Liver (tissue), 9 donors: ENCODE data around the gene ANXA6. TPM values are rescaled to one million over a fixed set of nuclear protein-coding genes. Genes with fewer than 3 reads are reported as not detected.
A peak's percentile ranks its signal among the peaks of the same experiment; 100 is the strongest.

Source experiments
- DNase-seq: peaks from one replicate; pipeline ENCODE4 v3.0.0-alpha.2; 2017; ENCODE audit warnings: low spot score
- H3K27ac ChIP-seq, 2 donors: one replicate each; pipeline ENCODE4 v1.7.0; 2013; ENCODE audit warnings: inconsistent platforms in 2 of 2, low read length in 2 of 2, control low read depth in 1 of 2, low read depth in 1 of 2, mild to moderate bottlenecking in 1 of 2
- H3K27me3 ChIP-seq, 4 donors: one replicate each; pipeline versions ENCODE4 v1.6.1 to v1.7.0; 2013; ENCODE audit warnings: low read length in 3 of 4, inconsistent platforms in 1 of 4, mild to moderate bottlenecking in 1 of 4, moderate library complexity in 1 of 4; ENCODE audit not compliant: control insufficient read depth in 4 of 4, insufficient read depth in 4 of 4
- H3K36me3 ChIP-seq, 4 donors: one replicate each; pipeline versions ENCODE4 v1.6.1 to v1.7.0; 2013; ENCODE audit warnings: low read length in 3 of 4, mild to moderate bottlenecking in 3 of 4, low read depth in 1 of 4, moderate library complexity in 1 of 4; ENCODE audit not compliant: control insufficient read depth in 4 of 4, insufficient read depth in 3 of 4
- H3K4me1 ChIP-seq, 4 donors: one replicate each; pipeline versions ENCODE4 v1.6.1 to v1.7.0; 2013; ENCODE audit warnings: low read length in 3 of 4, mild to moderate bottlenecking in 3 of 4, moderate library complexity in 1 of 4; ENCODE audit not compliant: control insufficient read depth in 4 of 4, insufficient read depth in 4 of 4
- H3K4me3 ChIP-seq, 3 donors: one replicate each; pipeline versions ENCODE4 v1.6.1 to v1.7.0; 2013; ENCODE audit warnings: low read length in 3 of 3, control low read depth in 1 of 3, low read depth in 1 of 3, mild to moderate bottlenecking in 1 of 3
- H3K9ac ChIP-seq, 2 donors: one replicate each; pipeline ENCODE4 v1.7.0; 2013; ENCODE audit warnings: low read length in 2 of 2, mild to moderate bottlenecking in 2 of 2, moderate library complexity in 2 of 2, control low read depth in 1 of 2, low read depth in 1 of 2
- H3K9me3 ChIP-seq, 4 donors: one replicate each; pipeline versions ENCODE4 v1.6.1 to v1.7.0; 2013; ENCODE audit warnings: low read length in 3 of 4; ENCODE audit not compliant: control insufficient read depth in 4 of 4
- ATF3 ChIP-seq: IDR thresholded peaks from 2 replicates; pipeline ENCODE4 v1.6.1; 2016; ENCODE audit warnings: antibody characterized with exemption
- CTCF ChIP-seq: fragments of 150-350 bp; IDR thresholded peaks from 2 replicates; pipeline ENCODE4 v1.5.1; 2017; ENCODE audit warnings: improper control_type of control experiment, low read depth, low read length; ENCODE audit not compliant: missing input control
- FOXA1 ChIP-seq: IDR thresholded peaks from 2 replicates; pipeline ENCODE4 v1.6.1; 2016; ENCODE audit warnings: antibody characterized with exemption
- FOXA2 ChIP-seq: IDR thresholded peaks from 2 replicates; pipeline ENCODE4 v1.6.1; 2016; ENCODE audit warnings: antibody characterized with exemption
- GABPA ChIP-seq, 2 donors: IDR thresholded peaks in 1 of 2; conservative IDR thresholded peaks in 1 of 2; 2 replicates each; pipeline ENCODE4 v1.6.1; 2016; ENCODE audit warnings: antibody characterized with exemption in 2 of 2, mild to moderate bottlenecking in 1 of 2, moderate library complexity in 1 of 2
- HNF4G ChIP-seq: IDR thresholded peaks from 2 replicates; pipeline ENCODE4 v1.6.1; 2016; ENCODE audit warnings: antibody characterized with exemption
- JUND ChIP-seq, 2 donors: IDR thresholded peaks; 2 replicates each; pipeline ENCODE4 v1.6.1; 2016; ENCODE audit warnings: antibody characterized with exemption in 2 of 2
- MAX ChIP-seq: IDR thresholded peaks from 2 replicates; pipeline ENCODE4 v1.6.1; 2016; ENCODE audit warnings: antibody characterized with exemption
- NR2F2 ChIP-seq: IDR thresholded peaks from 2 replicates; pipeline ENCODE4 v1.6.1; 2016; ENCODE audit warnings: antibody characterized with exemption
- RAD21 ChIP-seq, 2 donors: IDR thresholded peaks; 2 replicates each; pipeline ENCODE4 v1.6.1; 2016; ENCODE audit warnings: antibody characterized with exemption in 2 of 2, mild to moderate bottlenecking in 2 of 2
- RXRA ChIP-seq, 2 donors: IDR thresholded peaks; 2 replicates each; pipeline ENCODE4 v1.6.1; 2017 to 2018; ENCODE audit warnings: antibody characterized with exemption in 2 of 2, mild to moderate bottlenecking in 1 of 2
- SP1 ChIP-seq: IDR thresholded peaks from 2 replicates; pipeline ENCODE4 v1.6.1; 2018; ENCODE audit warnings: antibody characterized with exemption, mild to moderate bottlenecking
- TAF1 ChIP-seq: conservative IDR thresholded peaks from 2 replicates; pipeline ENCODE4 v1.6.1; 2016; ENCODE audit warnings: antibody characterized with exemption, mild to moderate bottlenecking
- YY1 ChIP-seq: IDR thresholded peaks from 2 replicates; pipeline ENCODE4 v1.6.1; 2016; ENCODE audit warnings: antibody characterized with exemption, mild to moderate bottlenecking
- WGBS: extraction: QIAGEN DNeasy Blood & Tissue Kit; methylation state at CpG from one replicate; pipeline ENCODE4 v1.1.7; 2013; 5-methylcytosine and 5-hydroxymethylcytosine counted together
- polyA plus RNA-seq, 2 donors: library from polyadenylated mRNA; stranded (reverse) in 1 of 2; unstranded in 1 of 2; fragments of 200-250 nt in 1 of 2; fragments of >200 nt in 1 of 2; fragmentation: Nextera tagmentation in 1 of 2; extraction: Ambion mirVana in 1 of 2; gene quantifications; one replicate each; pipeline versions ENCODE4 v1.2.1 to v1.2.3, GENCODE V29; 2013 to 2015
- total RNA-seq, 2 donors: library from RNA; depleted of rRNA; stranded (reverse); fragments of >200 nt; gene quantifications; one replicate each; pipeline ENCODE4 v1.2.3, GENCODE V29; 2014
- TF ChIP-seq, protein P1 (sequence below): IDR thresholded peaks from 2 replicates; pipeline ENCODE4 v1.6.1; 2016; ENCODE audit warnings: antibody characterized with exemption, mild to moderate bottlenecking
- TF ChIP-seq, protein P2 (sequence below): IDR thresholded peaks from 2 replicates; pipeline ENCODE4 v1.6.1; 2016; ENCODE audit warnings: antibody characterized with exemption
- donor health status: healthy.
- donor health status: healthy.
- donor health status: healthy.
- donor health status: healthy.
- donor health status: healthy.

Gene ANXA6
- total and polyA plus RNA-seq, 4 donors, result 52.7 to 215 (median 126) TPM

- TF ChIP-seq ATF3 (no peak), FOXA1 (no peak), MAX (no peak), JUND (IDR thresholded peaks at IDR 0.05) (no peak), SP1 (no peak), YY1 (no peak), FOXA2 (no peak), RAD21 (IDR thresholded peaks at IDR 0.05) (no peak), RXRA (IDR thresholded peaks at IDR 0.05) (no peak), HNF4G (no peak), GABPA (IDR thresholded peaks at IDR 0.05 in 1 of 2, conservative IDR thresholded peaks at IDR 0.05 in 1 of 2) (no peak), NR2F2 (no peak), CTCF (no peak), TAF1 (no peak)
- TF ChIP-seq, protein P1, sequence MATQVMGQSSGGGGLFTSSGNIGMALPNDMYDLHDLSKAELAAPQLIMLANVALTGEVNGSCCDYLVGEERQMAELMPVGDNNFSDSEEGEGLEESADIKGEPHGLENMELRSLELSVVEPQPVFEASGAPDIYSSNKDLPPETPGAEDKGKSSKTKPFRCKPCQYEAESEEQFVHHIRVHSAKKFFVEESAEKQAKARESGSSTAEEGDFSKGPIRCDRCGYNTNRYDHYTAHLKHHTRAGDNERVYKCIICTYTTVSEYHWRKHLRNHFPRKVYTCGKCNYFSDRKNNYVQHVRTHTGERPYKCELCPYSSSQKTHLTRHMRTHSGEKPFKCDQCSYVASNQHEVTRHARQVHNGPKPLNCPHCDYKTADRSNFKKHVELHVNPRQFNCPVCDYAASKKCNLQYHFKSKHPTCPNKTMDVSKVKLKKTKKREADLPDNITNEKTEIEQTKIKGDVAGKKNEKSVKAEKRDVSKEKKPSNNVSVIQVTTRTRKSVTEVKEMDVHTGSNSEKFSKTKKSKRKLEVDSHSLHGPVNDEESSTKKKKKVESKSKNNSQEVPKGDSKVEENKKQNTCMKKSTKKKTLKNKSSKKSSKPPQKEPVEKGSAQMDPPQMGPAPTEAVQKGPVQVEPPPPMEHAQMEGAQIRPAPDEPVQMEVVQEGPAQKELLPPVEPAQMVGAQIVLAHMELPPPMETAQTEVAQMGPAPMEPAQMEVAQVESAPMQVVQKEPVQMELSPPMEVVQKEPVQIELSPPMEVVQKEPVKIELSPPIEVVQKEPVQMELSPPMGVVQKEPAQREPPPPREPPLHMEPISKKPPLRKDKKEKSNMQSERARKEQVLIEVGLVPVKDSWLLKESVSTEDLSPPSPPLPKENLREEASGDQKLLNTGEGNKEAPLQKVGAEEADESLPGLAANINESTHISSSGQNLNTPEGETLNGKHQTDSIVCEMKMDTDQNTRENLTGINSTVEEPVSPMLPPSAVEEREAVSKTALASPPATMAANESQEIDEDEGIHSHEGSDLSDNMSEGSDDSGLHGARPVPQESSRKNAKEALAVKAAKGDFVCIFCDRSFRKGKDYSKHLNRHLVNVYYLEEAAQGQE, result no peak
- TF ChIP-seq, protein P2, sequence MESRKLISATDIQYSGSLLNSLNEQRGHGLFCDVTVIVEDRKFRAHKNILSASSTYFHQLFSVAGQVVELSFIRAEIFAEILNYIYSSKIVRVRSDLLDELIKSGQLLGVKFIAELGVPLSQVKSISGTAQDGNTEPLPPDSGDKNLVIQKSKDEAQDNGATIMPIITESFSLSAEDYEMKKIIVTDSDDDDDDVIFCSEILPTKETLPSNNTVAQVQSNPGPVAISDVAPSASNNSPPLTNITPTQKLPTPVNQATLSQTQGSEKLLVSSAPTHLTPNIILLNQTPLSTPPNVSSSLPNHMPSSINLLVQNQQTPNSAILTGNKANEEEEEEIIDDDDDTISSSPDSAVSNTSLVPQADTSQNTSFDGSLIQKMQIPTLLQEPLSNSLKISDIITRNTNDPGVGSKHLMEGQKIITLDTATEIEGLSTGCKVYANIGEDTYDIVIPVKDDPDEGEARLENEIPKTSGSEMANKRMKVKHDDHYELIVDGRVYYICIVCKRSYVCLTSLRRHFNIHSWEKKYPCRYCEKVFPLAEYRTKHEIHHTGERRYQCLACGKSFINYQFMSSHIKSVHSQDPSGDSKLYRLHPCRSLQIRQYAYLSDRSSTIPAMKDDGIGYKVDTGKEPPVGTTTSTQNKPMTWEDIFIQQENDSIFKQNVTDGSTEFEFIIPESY, result no peak
- 97% methylated on average over 6 of the region's 6 CpGs for WGBS
- no peak overlapping the region for H3K9ac ChIP-seq
- no peak overlapping the region for H3K4me3 ChIP-seq
- H3K27ac ChIP-seq, result peak overlapping the region; percentile 93 to 99
- peaks cover 0 to 3% (median 0%) of the 10 kb centered on the region in 4 donors for H3K36me3 ChIP-seq
- H3K9me3 ChIP-seq, result no peaks in the 10 kb centered on the region
- no peak for DNase-seq
- peaks cover 12 to 54% (median 41%) of the 10 kb centered on the region in 4 donors for H3K4me1 ChIP-seq
- H3K27me3 ChIP-seq, result no peaks in the 10 kb centered on the region
These were observed 81.0 kb downstream of the ANXA6 start for GRCh38 chr5:151076616-151077015.
